Measurements from ENCODE around the gene NEMP1.
"Not testable (repeated sequence)": the region's sequence is repeated elsewhere in the genome, so short reads cannot be mapped to it uniquely, and the experiment has no call there.

NEMP1 gene

DNA sequence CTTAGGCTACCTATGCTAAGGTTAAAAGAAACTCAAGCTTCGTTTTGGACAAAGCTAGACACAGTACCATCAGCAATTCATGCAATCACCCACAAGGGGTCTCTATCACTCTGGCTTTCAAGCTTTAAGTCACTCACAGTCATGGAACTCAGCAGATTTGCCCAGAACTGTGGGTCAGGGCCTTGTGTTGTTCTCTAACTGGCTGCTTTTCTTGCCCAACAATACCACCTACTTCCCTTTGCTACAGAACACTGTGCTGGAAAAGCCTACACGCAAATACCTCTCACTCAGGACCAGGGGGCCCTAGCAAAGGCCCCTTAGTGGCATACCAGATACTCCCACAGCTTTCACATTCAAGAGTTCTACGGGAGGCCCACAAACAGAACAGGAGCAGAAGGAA is 9.1 kb downstream of the NEMP1 start:
- Histone ChIP-seq H3K36me3 (ENCODE audit: control insufficient read depth in 2 of 2, insufficient read depth in 2 of 2, low read length in 2 of 2) (peaks cover 7 to 9% of the 10 kb centered on the region in 2 donors), H3K27me3 (ENCODE audit: control insufficient read depth in 1 of 2, insufficient read depth in 2 of 2, low read length in 2 of 2) (no peaks in the 10 kb centered on the region), H3K4me1 (ENCODE audit: control insufficient read depth, insufficient read depth, low read length) (peaks cover 4% of the 10 kb centered on the region), H3K9me3 (ENCODE audit: control insufficient read depth in 2 of 2, low read length in 2 of 2) (no peaks in the 10 kb centered on the region), H3K27ac (ENCODE audit: low read length) (peak overlapping the region; percentile 76), H3K9ac (ENCODE audit: low read length in 2 of 2) (peak overlapping the region; percentile 37 to 71), H3K4me3 (ENCODE audit: low read length in 2 of 2) (peak overlapping the region in 1 of 2 donors; percentile 5)

DNA sequence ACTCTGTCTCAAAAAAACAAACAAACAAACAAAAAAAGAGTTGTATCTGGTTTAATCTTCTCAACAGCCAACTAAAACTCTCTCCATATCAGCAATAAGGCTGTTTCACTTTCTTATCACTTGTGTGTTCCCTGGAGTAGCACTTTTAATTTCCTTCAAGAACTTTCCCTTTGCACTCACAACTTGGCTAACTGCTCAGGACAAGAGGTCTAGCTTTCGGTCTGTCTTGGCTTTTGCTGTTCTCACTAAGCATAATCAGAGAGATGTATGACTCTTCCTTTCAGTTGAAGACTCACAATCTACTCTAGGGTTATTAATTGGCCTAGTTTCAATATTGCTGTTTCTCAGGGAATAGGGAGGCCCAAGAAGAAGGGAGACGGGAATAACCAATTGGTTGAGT is 12.3 kb downstream of the NEMP1 start:
- Histone ChIP-seq H3K36me3 (ENCODE audit: control insufficient read depth in 2 of 2, insufficient read depth in 2 of 2, low read length in 2 of 2) (peaks cover 7 to 12% of the 10 kb centered on the region in 2 donors), H3K27ac (ENCODE audit: low read length) (no peak overlapping the region), H3K4me3 (ENCODE audit: low read length in 2 of 2) (no peak overlapping the region), H3K4me1 (ENCODE audit: control insufficient read depth, insufficient read depth, low read length) (no peaks in the 10 kb centered on the region), H3K9me3 (ENCODE audit: control insufficient read depth in 2 of 2, low read length in 2 of 2) (no peaks in the 10 kb centered on the region), H3K9ac (ENCODE audit: low read length in 2 of 2) (no peak overlapping the region), H3K27me3 (ENCODE audit: control insufficient read depth in 1 of 2, insufficient read depth in 2 of 2, low read length in 2 of 2) (no peaks in the 10 kb centered on the region)

DNA sequence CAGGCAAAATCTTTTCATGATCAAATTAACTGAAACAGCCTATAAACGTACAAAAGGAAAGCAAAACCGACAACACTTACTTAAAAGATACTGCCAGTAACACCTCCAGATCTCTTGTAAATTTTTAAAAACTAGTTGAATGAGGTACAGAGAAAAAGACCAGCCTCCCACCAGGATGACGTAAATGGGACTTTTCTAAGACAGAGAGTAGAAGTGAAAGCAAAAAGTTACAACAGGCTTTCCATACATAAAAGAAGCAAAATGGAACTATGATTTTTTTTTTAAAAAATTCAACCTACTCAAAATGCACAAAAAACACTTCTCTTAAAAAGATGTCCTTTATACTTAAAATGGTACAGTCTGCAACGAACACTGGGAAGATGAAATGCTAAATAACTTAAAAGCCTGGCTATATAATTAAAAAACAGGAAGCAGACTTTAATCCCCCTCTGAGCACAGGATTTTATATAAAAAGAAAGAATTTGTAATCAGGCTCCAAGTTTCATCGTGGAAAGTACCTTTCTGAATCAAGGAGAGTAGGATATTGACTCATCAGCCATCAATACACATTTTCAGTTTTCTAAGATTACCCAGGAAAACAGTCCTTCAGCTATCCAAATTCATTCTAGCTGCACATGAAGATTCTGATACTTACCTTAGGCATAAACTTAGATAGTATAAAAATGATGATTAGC is 14.5 kb downstream of the NEMP1 start:
- Histone ChIP-seq H3K36me3 (ENCODE audit: control insufficient read depth in 2 of 2, insufficient read depth in 2 of 2, low read length in 2 of 2) (peaks cover 7 to 20% of the 10 kb centered on the region in 2 donors), H3K27ac (ENCODE audit: low read length) (no peak overlapping the region), H3K4me1 (ENCODE audit: control insufficient read depth, insufficient read depth, low read length) (no peaks in the 10 kb centered on the region), H3K27me3 (ENCODE audit: control insufficient read depth in 1 of 2, insufficient read depth in 2 of 2, low read length in 2 of 2) (no peaks in the 10 kb centered on the region), H3K9ac (ENCODE audit: low read length in 2 of 2) (peak overlapping the region in 1 of 2 donors; percentile 14), H3K9me3 (ENCODE audit: control insufficient read depth in 2 of 2, low read length in 2 of 2) (no peaks in the 10 kb centered on the region), H3K4me3 (ENCODE audit: low read length in 2 of 2) (no peak overlapping the region)

DNA sequence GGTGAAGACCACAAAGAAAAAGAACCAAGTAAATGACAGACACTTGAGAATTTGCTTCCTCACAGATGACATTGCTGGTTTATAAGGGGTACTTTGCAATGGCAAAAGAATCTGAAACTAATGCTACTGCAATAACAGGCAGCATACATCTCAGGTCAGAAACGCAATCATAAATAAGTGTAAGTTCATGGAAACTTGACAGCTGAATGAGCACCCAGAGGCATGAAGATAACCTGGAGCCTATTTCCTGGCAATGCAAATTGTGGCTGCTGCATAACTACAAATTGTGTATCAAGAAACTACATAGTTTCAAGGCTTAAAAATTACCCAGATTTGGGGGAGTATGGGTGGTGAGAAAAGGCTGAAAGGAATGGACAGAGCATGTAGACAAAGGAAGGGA is 20.1 kb downstream of the NEMP1 start:
- H3K9me3 ChIP-seq (ENCODE audit: control insufficient read depth in 2 of 2, low read length in 2 of 2): no peaks in the 10 kb centered on the region
- peaks cover 14% of the 10 kb centered on the region for H3K4me1 ChIP-seq (ENCODE audit: control insufficient read depth, insufficient read depth, low read length)
- no peaks in the 10 kb centered on the region for H3K27me3 ChIP-seq (ENCODE audit: control insufficient read depth in 1 of 2, insufficient read depth in 2 of 2, low read length in 2 of 2)
- no peak overlapping the region for H3K9ac ChIP-seq (ENCODE audit: low read length in 2 of 2)
- H3K27ac ChIP-seq (ENCODE audit: low read length): peak overlapping the region; percentile 89
- H3K4me3 ChIP-seq (ENCODE audit: low read length in 2 of 2): no peak overlapping the region
- peaks cover 7 to 11% of the 10 kb centered on the region in 2 donors for H3K36me3 ChIP-seq (ENCODE audit: control insufficient read depth in 2 of 2, insufficient read depth in 2 of 2, low read length in 2 of 2)

DNA sequence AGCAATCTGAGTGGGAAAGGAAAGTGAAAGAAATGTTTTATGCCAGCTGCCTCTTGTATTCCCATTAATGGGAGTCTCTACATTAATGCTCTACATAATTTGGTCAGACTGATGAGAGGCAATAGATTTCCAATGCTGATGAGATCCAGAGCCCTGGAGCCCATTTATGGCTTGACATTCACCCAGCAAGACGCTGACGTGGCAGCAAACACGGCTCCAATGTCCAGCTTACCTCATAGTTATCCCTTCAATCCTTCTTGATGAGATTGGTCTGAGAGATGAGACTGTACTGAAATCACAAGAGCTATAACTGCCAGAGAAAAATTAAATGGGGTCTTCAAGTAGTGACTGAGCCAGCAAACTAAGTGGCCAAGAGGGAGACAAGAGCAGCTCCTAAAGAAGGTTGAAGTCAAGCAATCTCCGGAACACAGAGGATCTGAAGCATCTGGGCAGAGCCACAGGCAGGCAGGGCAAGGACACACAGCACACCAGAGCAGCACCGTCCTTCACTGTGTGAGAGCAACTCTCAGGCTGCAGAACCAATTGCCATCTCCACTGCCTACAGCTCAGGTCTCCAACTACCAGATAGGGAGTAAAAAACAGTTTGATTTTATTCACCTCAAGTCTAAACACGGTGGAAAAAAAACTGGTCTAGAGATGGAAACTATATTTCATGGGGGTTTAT is 21.4 kb downstream of the NEMP1 start:
- Histone ChIP-seq H3K9ac (ENCODE audit: low read length in 2 of 2) (peak overlapping the region; percentile 23 to 52), H3K27me3 (ENCODE audit: control insufficient read depth in 1 of 2, insufficient read depth in 2 of 2, low read length in 2 of 2) (no peaks in the 10 kb centered on the region), H3K36me3 (ENCODE audit: control insufficient read depth in 2 of 2, insufficient read depth in 2 of 2, low read length in 2 of 2) (peaks cover 7 to 8% of the 10 kb centered on the region in 2 donors), H3K4me3 (ENCODE audit: low read length in 2 of 2) (peak overlapping the region in 1 of 2 donors; percentile 58), H3K27ac (ENCODE audit: low read length) (peak overlapping the region; percentile 89), H3K9me3 (ENCODE audit: control insufficient read depth in 2 of 2, low read length in 2 of 2) (no peaks in the 10 kb centered on the region), H3K4me1 (ENCODE audit: control insufficient read depth, insufficient read depth, low read length) (peaks cover 14% of the 10 kb centered on the region)

DNA sequence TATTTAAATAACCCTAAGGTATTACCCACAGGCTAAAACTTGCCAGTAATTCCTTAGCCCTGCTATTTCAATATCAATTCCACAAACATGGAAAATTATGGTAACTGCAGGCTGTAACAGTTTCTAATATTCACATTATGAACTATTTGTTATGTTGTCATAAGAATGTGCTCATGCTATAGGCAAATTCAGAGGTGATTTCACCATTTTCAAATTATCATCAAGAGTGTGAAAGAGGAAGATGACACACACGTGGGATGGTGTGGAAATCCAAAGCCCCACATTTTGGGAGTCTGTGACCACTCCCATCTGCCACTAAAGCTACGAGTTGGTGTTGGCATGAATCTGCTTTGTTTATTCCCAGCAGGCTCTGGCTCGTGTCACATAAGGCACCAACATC is 22.8 kb downstream of the NEMP1 start:
- H3K4me3 ChIP-seq (ENCODE audit: low read length in 2 of 2): no peak overlapping the region
- H3K4me1 ChIP-seq (ENCODE audit: control insufficient read depth, insufficient read depth, low read length): peaks cover 21% of the 10 kb centered on the region
- peaks cover 7 to 8% of the 10 kb centered on the region in 2 donors for H3K36me3 ChIP-seq (ENCODE audit: control insufficient read depth in 2 of 2, insufficient read depth in 2 of 2, low read length in 2 of 2)
- no peak overlapping the region for H3K9ac ChIP-seq (ENCODE audit: low read length in 2 of 2)
- peak overlapping the region; percentile 89 for H3K27ac ChIP-seq (ENCODE audit: low read length)
- H3K27me3 ChIP-seq (ENCODE audit: control insufficient read depth in 1 of 2, insufficient read depth in 2 of 2, low read length in 2 of 2): no peaks in the 10 kb centered on the region
- no peaks in the 10 kb centered on the region for H3K9me3 ChIP-seq (ENCODE audit: control insufficient read depth in 2 of 2, low read length in 2 of 2)

DNA sequence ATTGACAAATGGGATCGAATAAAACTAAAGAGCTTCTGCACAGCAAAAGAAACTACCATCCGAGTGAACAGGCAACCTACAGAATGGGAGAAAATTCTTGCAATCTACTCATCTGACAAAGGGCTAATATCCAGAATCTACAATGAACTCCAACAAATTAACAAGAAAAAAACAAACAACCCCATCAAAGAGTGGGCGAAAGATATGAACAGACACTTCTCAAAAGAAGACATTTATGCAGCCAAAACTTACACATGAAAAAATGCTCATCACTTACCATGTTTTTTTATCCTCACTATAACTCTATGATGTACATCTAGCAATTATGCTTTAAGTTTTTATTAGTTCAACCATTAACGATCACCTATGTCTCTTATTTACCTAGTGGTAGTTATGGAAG is 24.7 kb downstream of the NEMP1 start:
- H3K9me3 ChIP-seq (ENCODE audit: control insufficient read depth in 2 of 2, low read length in 2 of 2); H3K9ac ChIP-seq (ENCODE audit: low read length in 2 of 2); H3K36me3 ChIP-seq (ENCODE audit: control insufficient read depth in 2 of 2, insufficient read depth in 2 of 2, low read length in 2 of 2); H3K27ac ChIP-seq (ENCODE audit: low read length); H3K27me3 ChIP-seq (ENCODE audit: control insufficient read depth in 1 of 2, insufficient read depth in 2 of 2, low read length in 2 of 2); H3K4me3 ChIP-seq (ENCODE audit: low read length in 2 of 2): not testable (repeated sequence)
- peaks cover 24% of the 10 kb centered on the region for H3K4me1 ChIP-seq (ENCODE audit: control insufficient read depth, insufficient read depth, low read length)

DNA sequence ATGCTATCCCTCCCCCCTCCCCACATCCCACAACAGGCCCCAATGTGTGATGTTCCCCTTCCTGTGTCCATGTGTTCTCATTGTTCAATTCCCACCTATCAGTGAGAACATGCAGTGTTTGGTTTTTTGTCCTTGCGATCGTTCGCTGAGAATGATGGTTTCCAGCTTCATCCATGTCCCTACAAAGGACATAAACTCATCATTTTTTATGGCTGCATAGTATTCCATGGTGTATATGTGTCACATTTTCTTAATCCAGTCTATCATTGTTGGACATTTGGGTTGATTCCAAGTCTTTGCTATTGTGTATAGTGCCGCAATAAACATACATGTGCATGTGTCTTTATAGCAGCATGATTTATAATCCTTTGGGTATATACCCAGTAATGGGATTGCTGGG is 25.4 kb downstream of the NEMP1 start:
- H3K27me3 ChIP-seq (ENCODE audit: control insufficient read depth in 1 of 2, insufficient read depth in 2 of 2, low read length in 2 of 2); H3K36me3 ChIP-seq (ENCODE audit: control insufficient read depth in 2 of 2, insufficient read depth in 2 of 2, low read length in 2 of 2); H3K4me3 ChIP-seq (ENCODE audit: low read length in 2 of 2); H3K9me3 ChIP-seq (ENCODE audit: control insufficient read depth in 2 of 2, low read length in 2 of 2); H3K9ac ChIP-seq (ENCODE audit: low read length in 2 of 2); H3K27ac ChIP-seq (ENCODE audit: low read length): not testable (repeated sequence)
- H3K4me1 ChIP-seq (ENCODE audit: control insufficient read depth, insufficient read depth, low read length): peaks cover 24% of the 10 kb centered on the region

DNA sequence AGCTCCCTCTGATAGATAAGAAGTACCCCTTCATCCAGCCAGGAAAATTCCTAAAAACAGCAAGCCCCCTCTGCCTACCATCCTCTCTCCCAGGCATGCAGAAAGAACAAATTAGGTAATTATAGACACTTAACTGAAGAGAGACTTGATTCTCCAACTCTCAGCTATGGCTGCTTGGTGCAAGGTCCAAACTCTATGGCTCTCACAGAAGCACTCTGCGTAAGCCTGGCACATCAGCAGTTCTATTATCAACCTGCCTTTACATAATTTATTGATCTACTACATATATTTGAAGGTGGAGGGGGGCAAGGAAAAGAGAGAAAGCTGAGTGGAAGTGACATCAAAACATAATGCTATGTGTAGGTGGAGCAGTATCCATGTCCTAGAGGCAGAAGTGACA is 27.6 kb downstream of the NEMP1 start:
- no peaks in the 10 kb centered on the region for H3K9me3 ChIP-seq (ENCODE audit: control insufficient read depth in 2 of 2, low read length in 2 of 2)
- H3K36me3 ChIP-seq (ENCODE audit: control insufficient read depth in 2 of 2, insufficient read depth in 2 of 2, low read length in 2 of 2): no peaks in the 10 kb centered on the region
- H3K27me3 ChIP-seq (ENCODE audit: control insufficient read depth in 1 of 2, insufficient read depth in 2 of 2, low read length in 2 of 2): no peaks in the 10 kb centered on the region
- no peak overlapping the region for H3K27ac ChIP-seq (ENCODE audit: low read length)
- H3K9ac ChIP-seq (ENCODE audit: low read length in 2 of 2): no peak overlapping the region
- no peak overlapping the region for H3K4me3 ChIP-seq (ENCODE audit: low read length in 2 of 2)
- H3K4me1 ChIP-seq (ENCODE audit: control insufficient read depth, insufficient read depth, low read length): peaks cover 11% of the 10 kb centered on the region

DNA sequence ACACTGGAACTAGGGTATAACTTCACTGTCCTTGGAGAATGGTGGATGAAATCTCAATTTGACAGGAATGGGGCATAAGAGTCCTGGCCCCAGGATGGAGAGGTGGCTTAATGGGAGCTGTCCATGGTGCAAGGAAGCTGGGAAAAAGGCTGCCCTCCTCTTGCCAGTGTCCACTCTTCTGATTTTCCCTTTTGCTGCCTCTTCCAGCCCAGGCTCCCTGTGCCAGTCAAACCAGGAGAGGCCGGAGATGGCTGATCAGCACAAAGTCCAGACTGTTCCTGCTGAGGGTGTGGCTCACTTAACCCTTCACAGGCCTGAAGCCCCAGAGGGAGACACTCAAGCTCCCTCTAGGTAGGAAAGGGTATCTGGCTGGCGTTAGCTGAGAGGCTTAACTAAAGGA is 28.7 kb downstream of the NEMP1 start, which contains the start of gene MYO1A:
MYO1A (minus strand) TSS at position 240 of the 400 bp plus-strand sequence. CDS start 1,806 bp downstream, outside the sequence.
- H3K27ac ChIP-seq (ENCODE audit: low read length): no peak within 1 kb of the TSS
- no peaks in the 10 kb centered on the region for H3K27me3 ChIP-seq (ENCODE audit: control insufficient read depth in 1 of 2, insufficient read depth in 2 of 2, low read length in 2 of 2)
- no peak within 1 kb of the TSS for H3K9ac ChIP-seq (ENCODE audit: low read length in 2 of 2)
- no peaks in the 10 kb centered on the region for H3K36me3 ChIP-seq (ENCODE audit: control insufficient read depth in 2 of 2, insufficient read depth in 2 of 2, low read length in 2 of 2)
- no peaks in the 10 kb centered on the region for H3K9me3 ChIP-seq (ENCODE audit: control insufficient read depth in 2 of 2, low read length in 2 of 2)
- peak within 1 kb of the TSS in 1 of 2 donors; percentile 3 for H3K4me3 ChIP-seq (ENCODE audit: low read length in 2 of 2)
- peaks cover 9% of the 10 kb centered on the region for H3K4me1 ChIP-seq (ENCODE audit: control insufficient read depth, insufficient read depth, low read length)

DNA sequence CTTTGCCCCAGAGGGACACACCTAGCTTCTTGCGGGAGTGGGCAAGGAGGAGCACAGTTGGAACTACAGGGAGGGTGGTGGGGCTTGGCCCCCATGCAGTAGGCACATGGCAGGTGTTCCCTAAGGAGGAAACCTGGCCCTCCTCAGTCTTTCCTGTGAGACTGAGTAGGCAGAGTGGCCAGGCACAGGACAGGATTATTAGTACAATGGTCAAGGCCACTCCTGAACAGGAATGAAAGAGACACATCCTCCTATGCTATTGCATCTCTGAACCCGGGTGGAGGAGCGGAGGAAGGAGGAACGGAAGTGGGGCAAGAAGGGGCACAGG is 29.5 kb downstream of the NEMP1 start:
- Histone ChIP-seq H3K27ac (ENCODE audit: low read length) (no peak overlapping the region), H3K4me3 (ENCODE audit: low read length in 2 of 2) (peak overlapping the region in 1 of 2 donors; percentile 3), H3K27me3 (ENCODE audit: control insufficient read depth in 1 of 2, insufficient read depth in 2 of 2, low read length in 2 of 2) (no peaks in the 10 kb centered on the region), H3K36me3 (ENCODE audit: control insufficient read depth in 2 of 2, insufficient read depth in 2 of 2, low read length in 2 of 2) (no peaks in the 10 kb centered on the region), H3K9ac (ENCODE audit: low read length in 2 of 2) (no peak overlapping the region), H3K9me3 (ENCODE audit: control insufficient read depth in 2 of 2, low read length in 2 of 2) (no peaks in the 10 kb centered on the region), H3K4me1 (ENCODE audit: control insufficient read depth, insufficient read depth, low read length) (peaks cover 9% of the 10 kb centered on the region)

Measured in stomach smooth muscle (tissue), 2 donors.